ENCODE measurements around the gene SYMPK.

GRCh38 chr19:45872095-45872919 is 9.4 kb upstream of the SYMPK start:
- TF ChIP-seq CTCF (IDR thresholded peaks at IDR 0.05; ENCODE audit: insufficient read depth, low read depth, low read length) = no peak
- TF ChIP-seq EZH2 (IDR thresholded peaks at IDR 0.05; ENCODE audit: insufficient read depth, low read length) = no peak
